VCaP (cell line): ENCODE data around the gene SP1.
A peak's percentile ranks its signal among the peaks of the same experiment; 100 is the strongest.

ENCODE experiments used
- H3K27ac ChIP-seq: fragments of 450-650 bp; 2 replicates; pipeline ENCODE4 v1.5.1; 2017
- TF ChIP-seq, protein P1 (sequence below): fragments of 450-650 bp; conservative IDR thresholded peaks from 2 replicates; pipeline ENCODE4 v1.5.1; 2017; ENCODE audit warnings: mild to moderate bottlenecking, moderate library complexity

The SP1 gene

DNA sequence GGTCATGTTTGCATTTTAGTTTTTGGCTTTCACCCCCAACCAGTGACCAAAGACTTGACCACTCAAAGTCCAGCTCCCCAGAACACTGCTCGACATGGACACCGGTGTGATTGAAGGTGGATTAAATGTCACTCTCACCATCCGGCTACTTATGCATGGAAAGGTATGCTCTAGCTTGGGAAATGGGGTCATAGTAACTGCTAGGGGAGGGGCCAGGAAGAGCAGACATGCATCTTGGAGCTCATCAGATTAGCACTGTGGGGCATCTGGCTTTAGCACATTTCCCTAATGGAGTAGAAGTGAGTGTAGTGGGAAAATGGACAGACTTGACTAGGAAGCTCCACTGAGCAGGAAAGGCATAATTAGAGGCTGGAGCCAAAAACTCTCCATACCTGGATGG lies 74.7 kb downstream of the SP1 start:
- H3K27ac ChIP-seq: no peak overlapping the region

GRCh38 chr12:53456654-53457366 lies 76.8 kb downstream of the SP1 start:
- H3K27ac ChIP-seq: no peak overlapping the region
- TF ChIP-seq, protein P1, sequence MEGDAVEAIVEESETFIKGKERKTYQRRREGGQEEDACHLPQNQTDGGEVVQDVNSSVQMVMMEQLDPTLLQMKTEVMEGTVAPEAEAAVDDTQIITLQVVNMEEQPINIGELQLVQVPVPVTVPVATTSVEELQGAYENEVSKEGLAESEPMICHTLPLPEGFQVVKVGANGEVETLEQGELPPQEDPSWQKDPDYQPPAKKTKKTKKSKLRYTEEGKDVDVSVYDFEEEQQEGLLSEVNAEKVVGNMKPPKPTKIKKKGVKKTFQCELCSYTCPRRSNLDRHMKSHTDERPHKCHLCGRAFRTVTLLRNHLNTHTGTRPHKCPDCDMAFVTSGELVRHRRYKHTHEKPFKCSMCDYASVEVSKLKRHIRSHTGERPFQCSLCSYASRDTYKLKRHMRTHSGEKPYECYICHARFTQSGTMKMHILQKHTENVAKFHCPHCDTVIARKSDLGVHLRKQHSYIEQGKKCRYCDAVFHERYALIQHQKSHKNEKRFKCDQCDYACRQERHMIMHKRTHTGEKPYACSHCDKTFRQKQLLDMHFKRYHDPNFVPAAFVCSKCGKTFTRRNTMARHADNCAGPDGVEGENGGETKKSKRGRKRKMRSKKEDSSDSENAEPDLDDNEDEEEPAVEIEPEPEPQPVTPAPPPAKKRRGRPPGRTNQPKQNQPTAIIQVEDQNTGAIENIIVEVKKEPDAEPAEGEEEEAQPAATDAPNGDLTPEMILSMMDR: no peak

More for the DNA sequence above, 74.7 kb downstream of the SP1 start:
- TF ChIP-seq, protein P1: no peak

DNA sequence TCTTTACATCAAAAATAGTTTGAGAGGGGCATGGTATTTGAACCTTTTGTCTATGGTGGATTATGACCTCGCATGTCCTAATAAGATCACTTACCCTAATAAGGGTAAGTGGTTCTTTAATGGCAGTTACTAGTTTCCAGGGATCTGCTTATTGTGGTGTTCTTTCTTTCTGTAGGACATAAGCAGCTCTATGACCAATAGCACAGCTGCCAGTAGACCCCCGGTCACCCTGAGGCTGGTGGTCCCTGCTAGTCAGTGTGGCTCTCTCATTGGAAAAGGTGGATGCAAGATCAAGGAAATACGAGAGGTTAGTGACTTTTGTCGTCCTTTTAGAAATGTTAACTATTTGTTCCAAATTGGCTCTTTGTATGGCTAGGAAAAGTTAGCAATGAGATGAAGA lies 79.1 kb downstream of the SP1 start:
- H3K27ac ChIP-seq: no peak overlapping the region
- TF ChIP-seq, protein P1: no peak

- 0 out of 2 replicates have a peak overlapping the region, but pooled peaks have one; percentile 0 for H3K27ac ChIP-seq
- TF ChIP-seq, protein P1: no peak
Measured at GRCh38 chr12:53461059-53461458, 81.1 kb downstream of the SP1 start.

DNA sequence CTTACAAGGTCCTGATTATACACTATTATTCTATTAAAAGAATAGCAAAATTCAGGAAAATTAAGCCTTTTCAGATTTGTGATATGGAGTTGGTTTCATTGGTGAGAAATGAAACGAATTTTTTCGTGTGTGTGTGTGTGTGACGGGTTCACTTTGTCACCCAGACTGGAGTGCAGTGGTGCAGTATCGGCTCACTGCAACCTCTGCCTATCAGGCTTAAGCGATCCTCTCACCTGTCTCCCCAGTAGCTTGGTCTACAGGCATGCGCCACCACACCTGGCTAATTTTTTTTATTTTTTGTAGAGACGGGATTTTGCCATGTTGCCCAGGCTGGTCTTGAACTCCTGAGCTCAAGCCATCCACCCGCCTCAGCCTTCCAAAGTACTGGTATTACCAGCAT lies 81.6 kb downstream of the SP1 start:
- TF ChIP-seq, protein P1: no peak
- 0 out of 2 replicates have a peak overlapping the region, but pooled peaks have one; percentile 0 for H3K27ac ChIP-seq

DNA sequence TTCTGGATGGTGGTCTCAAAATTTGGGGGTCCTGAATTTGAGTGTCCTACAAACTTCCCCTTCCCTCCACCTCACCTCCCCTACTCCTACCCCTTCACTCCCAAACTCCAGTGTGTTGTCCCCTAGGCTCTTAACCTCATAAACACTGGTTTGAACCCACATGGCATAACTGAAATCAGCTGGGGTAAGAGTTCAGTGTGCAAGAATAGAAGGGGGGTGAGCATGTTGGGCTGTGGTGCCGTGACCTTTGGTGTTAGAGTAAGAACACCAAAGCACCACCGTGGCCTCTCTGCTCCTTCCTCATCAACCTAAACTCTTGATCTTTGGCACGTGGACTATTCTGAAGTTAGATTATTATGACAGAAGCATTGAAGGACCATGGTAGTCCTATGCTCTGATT lies 83.0 kb downstream of the SP1 start:
- H3K27ac ChIP-seq: peak overlapping the region; percentile 3; the same call in 1 of the 2 replicates

GRCh38 chr12:53463802-53464560 lies 84.0 kb downstream of the SP1 start:
- TF ChIP-seq, protein P1: no peak
- H3K27ac ChIP-seq: peak overlapping the region; percentile 3; the same call in 1 of the 2 replicates

More for the DNA sequence above, 83.0 kb downstream of the SP1 start:
- TF ChIP-seq, protein P1: no peak
